IPS-18a (cell line): ENCODE data around the gene ZNF672.
"Not testable (repeated sequence)": the region's sequence is repeated elsewhere in the genome, so short reads cannot be mapped to it uniquely, and the experiment has no call there.

Experiments
- H3K27ac ChIP-seq: one replicate; pipeline ENCODE4 v1.5.1; 2013; ENCODE audit warnings: low read length
- H3K27me3 ChIP-seq: one replicate; pipeline ENCODE4 v1.6.1; 2013; ENCODE audit warnings: mild to moderate bottlenecking, low read length; ENCODE audit not compliant: control insufficient read depth, insufficient read depth
- H3K36me3 ChIP-seq: one replicate; pipeline ENCODE4 v1.6.1; 2013; ENCODE audit warnings: low read depth, low read length; ENCODE audit not compliant: control insufficient read depth
- H3K4me1 ChIP-seq: one replicate; pipeline ENCODE4 v1.6.1; 2013; ENCODE audit warnings: low read depth, low read length; ENCODE audit not compliant: control insufficient read depth
- H3K4me3 ChIP-seq: one replicate; pipeline ENCODE4 v1.5.1; 2013; ENCODE audit warnings: low read length
- H3K9ac ChIP-seq: one replicate; pipeline ENCODE4 v1.6.1; 2013; ENCODE audit warnings: mild to moderate bottlenecking, low read length, moderate library complexity
- H3K9me3 ChIP-seq: one replicate; pipeline ENCODE4 v1.6.1; 2013; ENCODE audit warnings: low read depth, low read length; ENCODE audit not compliant: control insufficient read depth

Gene ZNF672

GRCh38 chr1:248885646-248886045 lies 47.6 kb downstream of the ZNF672 start:
- Histone ChIP-seq H3K4me3 (no peak overlapping the region), H3K27me3 (no peaks in the 10 kb centered on the region), H3K36me3 (no peaks in the 10 kb centered on the region), H3K9me3 (no peaks in the 10 kb centered on the region), H3K27ac (no peak overlapping the region), H3K9ac (no peak overlapping the region), H3K4me1 (peaks cover 13% of the 10 kb centered on the region)

DNA sequence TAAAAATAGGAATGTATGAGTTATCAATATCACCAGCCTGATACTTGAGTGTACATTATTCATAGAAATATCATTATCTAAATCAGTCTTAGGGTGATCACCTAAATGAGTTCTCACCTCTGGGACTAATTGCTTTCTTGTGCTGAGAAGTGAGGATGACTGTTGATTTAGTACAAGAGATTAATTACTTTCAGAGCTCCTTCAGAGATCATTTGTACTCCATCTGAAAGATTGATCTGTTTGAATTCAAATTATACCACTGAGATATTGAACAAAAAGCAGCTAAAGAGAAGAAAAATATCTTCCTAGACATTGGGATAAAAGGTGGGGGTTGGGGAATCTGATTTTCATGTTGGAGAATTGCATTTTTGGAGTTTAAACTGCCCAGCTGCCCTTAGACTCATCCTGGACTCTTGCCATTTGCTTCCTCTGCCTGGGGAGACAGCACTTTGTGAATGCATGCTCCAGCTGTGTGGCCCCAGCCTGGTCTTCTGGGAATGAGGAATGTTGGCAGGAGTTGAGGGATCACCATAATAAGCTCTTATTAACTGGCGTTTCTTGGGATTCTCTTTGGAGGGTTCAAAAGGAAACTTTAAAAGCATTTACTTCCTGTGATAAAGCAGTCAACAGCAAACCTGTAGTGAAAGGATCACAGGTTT lies 48.3 kb downstream of the ZNF672 start:
- Histone ChIP-seq H3K4me1 (peaks cover 13% of the 10 kb centered on the region), H3K36me3 (no peaks in the 10 kb centered on the region), H3K4me3 (no peak overlapping the region), H3K27ac (no peak overlapping the region), H3K9ac (no peak overlapping the region), H3K27me3 (no peaks in the 10 kb centered on the region), H3K9me3 (no peaks in the 10 kb centered on the region)

- peaks cover 13% of the 10 kb centered on the region for H3K4me1 ChIP-seq
- H3K27ac ChIP-seq, H3K36me3 ChIP-seq, H3K9ac ChIP-seq, H3K9me3 ChIP-seq, H3K4me3 ChIP-seq, H3K27me3 ChIP-seq: not testable (repeated sequence)
Measured at GRCh38 chr1:248889914-248890243, 51.9 kb downstream of the ZNF672 start.

DNA sequence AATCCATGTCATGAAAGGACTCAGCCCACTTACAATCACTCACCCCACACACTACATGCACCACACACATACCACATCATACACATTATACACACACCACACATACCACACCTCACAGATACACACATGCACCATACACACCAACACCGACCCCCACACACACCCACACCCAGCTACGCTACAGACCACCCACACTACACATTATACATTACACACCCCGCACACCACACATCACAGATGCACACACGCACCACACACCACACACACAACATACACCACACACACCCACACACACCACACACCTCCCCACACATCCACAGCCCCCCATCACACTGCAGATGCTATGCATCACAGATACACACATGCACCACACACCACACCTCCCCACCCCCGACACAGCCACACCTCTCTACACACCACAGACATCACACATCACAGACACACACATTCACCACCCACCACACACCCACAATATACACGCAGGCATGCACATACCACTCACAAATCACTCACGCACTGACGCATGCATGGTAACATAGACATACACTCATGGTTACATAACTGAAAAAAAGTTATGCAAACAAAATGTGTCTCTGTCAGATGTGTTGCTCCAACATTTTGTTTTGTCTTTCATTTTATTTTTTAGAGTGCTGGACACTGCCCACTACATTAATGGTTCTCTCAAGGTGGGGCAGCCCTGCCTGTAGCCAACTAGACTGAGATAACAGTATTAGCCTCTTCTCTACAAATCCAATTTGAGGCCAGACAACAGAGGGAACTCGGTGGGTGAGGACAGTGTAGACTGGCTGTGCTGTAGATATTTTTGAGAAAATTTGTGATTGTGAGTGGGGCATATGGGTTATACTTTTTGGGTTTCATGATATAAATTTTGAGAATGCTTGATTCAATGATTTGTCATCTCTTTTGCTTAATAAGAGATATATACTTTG lies 52.8 kb downstream of the ZNF672 start:
- H3K4me3 ChIP-seq: no peak overlapping the region
- H3K36me3 ChIP-seq: no peaks in the 10 kb centered on the region
- peaks cover 9% of the 10 kb centered on the region for H3K4me1 ChIP-seq
- no peaks in the 10 kb centered on the region for H3K27me3 ChIP-seq
- no peaks in the 10 kb centered on the region for H3K9me3 ChIP-seq
- H3K27ac ChIP-seq: no peak overlapping the region
- no peak overlapping the region for H3K9ac ChIP-seq

GRCh38 chr1:248891758-248892157 lies 53.7 kb downstream of the ZNF672 start:
- no peak overlapping the region for H3K4me3 ChIP-seq
- H3K36me3 ChIP-seq: no peaks in the 10 kb centered on the region
- H3K27ac ChIP-seq: no peak overlapping the region
- no peaks in the 10 kb centered on the region for H3K9me3 ChIP-seq
- no peaks in the 10 kb centered on the region for H3K27me3 ChIP-seq
- H3K4me1 ChIP-seq: peaks cover under 1% of the 10 kb centered on the region
- H3K9ac ChIP-seq: no peak overlapping the region

DNA sequence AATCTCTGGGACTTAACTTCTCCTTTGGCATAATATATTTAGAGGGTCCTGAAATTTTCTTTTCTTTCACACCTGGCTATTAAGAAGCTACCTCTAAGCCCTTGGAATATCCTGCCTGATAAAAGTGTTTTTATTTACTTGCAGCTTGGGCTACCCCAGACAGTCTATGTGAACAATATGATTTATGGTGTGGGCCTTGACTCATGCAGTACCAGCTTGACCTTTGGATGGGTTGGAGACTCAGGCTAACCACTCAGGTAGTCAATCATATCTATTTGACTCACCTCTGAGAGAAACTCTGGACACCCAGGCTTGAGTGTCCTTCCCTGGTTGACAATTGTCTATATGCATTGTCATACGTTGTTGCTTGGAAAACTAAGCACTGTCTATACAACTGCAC lies 54.6 kb downstream of the ZNF672 start:
- Histone ChIP-seq H3K9ac (no peak overlapping the region), H3K9me3 (no peaks in the 10 kb centered on the region), H3K36me3 (no peaks in the 10 kb centered on the region), H3K27ac (no peak overlapping the region), H3K4me1 (no peaks in the 10 kb centered on the region), H3K4me3 (no peak overlapping the region), H3K27me3 (no peaks in the 10 kb centered on the region)

GRCh38 chr1:248894837-248895236 lies 56.8 kb downstream of the ZNF672 start:
- no peaks in the 10 kb centered on the region for H3K27me3 ChIP-seq
- H3K4me1 ChIP-seq: no peaks in the 10 kb centered on the region
- H3K9ac ChIP-seq: no peak overlapping the region
- H3K36me3 ChIP-seq: no peaks in the 10 kb centered on the region
- no peak overlapping the region for H3K4me3 ChIP-seq
- no peaks in the 10 kb centered on the region for H3K9me3 ChIP-seq
- H3K27ac ChIP-seq: no peak overlapping the region

DNA sequence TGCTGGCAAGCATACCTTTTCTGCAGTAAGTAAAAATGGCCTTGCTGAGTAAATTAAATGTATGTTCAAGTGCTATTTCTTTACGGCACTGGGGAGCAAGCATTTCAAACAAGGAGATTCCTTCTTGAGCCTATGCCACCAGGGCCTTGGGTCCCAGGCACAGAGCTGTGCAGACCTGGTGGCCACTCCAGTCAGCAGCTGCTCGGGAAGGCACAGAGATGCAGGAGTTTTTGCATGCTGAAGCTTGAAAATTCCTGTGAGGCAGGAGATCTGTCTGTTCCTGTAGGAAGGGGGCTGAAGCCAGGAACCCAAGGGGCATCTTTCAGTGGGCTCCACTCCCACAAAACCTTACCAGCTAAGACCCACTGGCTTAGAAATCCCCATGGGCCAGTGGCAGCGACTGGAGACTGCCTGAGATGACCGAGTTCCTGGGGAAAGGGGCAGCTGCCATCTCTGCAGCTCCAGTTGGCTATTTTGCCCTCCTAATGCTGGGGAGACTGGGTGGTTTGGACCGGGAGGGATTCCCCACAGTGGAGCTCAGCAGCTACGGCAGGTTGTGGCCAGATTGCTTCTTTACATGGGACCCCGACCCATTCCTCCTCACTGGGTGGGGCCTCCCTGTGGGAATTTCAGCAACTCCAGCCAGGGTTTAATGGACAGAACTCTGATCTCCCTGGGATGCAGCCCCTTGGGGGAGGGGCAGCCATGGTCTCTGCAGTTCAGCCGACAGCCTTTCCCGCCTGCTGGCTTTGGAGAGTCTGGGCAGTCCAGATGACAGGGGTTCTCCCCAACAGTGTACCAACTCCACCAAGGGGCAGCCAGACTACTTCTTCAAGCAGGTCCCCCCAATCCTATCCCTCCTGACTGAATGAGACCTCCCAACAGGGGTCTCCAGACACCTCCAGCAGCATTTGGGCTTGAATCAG lies 59.7 kb downstream of the ZNF672 start:
- Histone ChIP-seq H3K4me1 (no peaks in the 10 kb centered on the region), H3K9me3 (no peaks in the 10 kb centered on the region), H3K27me3 (no peaks in the 10 kb centered on the region), H3K36me3 (no peaks in the 10 kb centered on the region), H3K9ac (no peak overlapping the region), H3K27ac (no peak overlapping the region), H3K4me3 (no peak overlapping the region)
